MM.1S (cell line): ENCODE data around the gene NTRK3.

Source experiments
- DNase-seq: peaks from one replicate; pipeline ENCODE4 v3.0.0-alpha.2; 2015
- H2AFZ ChIP-seq: fragments of 300-600 bp; sonication (generic); 2 replicates; pipeline ENCODE4 v1.6.0; 2016; ENCODE audit warnings: antibody characterized with exemption, low read length
- H3F3A ChIP-seq: fragments of 300-600 bp; sonication (generic); 2 replicates; pipeline ENCODE4 v1.6.1; 2016; ENCODE audit warnings: mild to moderate bottlenecking, antibody characterized with exemption, low read length, moderate library complexity, mixed read lengths; ENCODE audit not compliant: insufficient read depth
- H3K27ac ChIP-seq: fragments of 300-600 bp; sonication (generic); 2 replicates; pipeline ENCODE4 v1.5.1; 2016; ENCODE audit warnings: mild to moderate bottlenecking, low read length
- H3K27me3 ChIP-seq: fragments of 300-600 bp; sonication (generic); replicated peaks from 2 replicates; pipeline ENCODE4 v1.6.0; 2016; ENCODE audit warnings: low read length; ENCODE audit not compliant: insufficient read depth
- H3K36me3 ChIP-seq: fragments of 300-600 bp; sonication (generic); replicated peaks from 2 replicates; pipeline ENCODE4 v1.6.1; 2016; ENCODE audit warnings: mild to moderate bottlenecking, low read length, mixed read lengths; ENCODE audit not compliant: insufficient read depth
- H3K4me1 ChIP-seq: fragments of 300-600 bp; sonication (generic); 2 replicates; pipeline ENCODE4 v1.6.1; 2016; ENCODE audit warnings: low read length, mixed read lengths
- H3K4me2 ChIP-seq: fragments of 300-600 bp; sonication (generic); 2 replicates; pipeline ENCODE4 v1.6.0; 2016; ENCODE audit warnings: low read depth, low read length
- H3K4me3 ChIP-seq: fragments of 300-600 bp; sonication (generic); 2 replicates; pipeline ENCODE4 v1.5.1; 2016; ENCODE audit warnings: low read length, mixed read lengths
- H3K79me2 ChIP-seq: fragments of 300-600 bp; sonication (generic); 2 replicates; pipeline ENCODE4 v1.6.1; 2016; ENCODE audit warnings: mixed run types, low read length, mixed read lengths
- H3K9ac ChIP-seq: fragments of 300-600 bp; sonication (generic); 2 replicates; pipeline ENCODE4 v1.6.1; 2016; ENCODE audit warnings: low read length, mixed read lengths
- H3K9me2 ChIP-seq: fragments of 300-600 bp; sonication (generic); replicated peaks from 2 replicates; pipeline ENCODE4 v1.6.1; 2016; ENCODE audit warnings: mild to moderate bottlenecking, low read length, mixed read lengths; ENCODE audit not compliant: insufficient read depth
- H3K9me3 ChIP-seq: fragments of 300-600 bp; sonication (generic); replicated peaks from 2 replicates; pipeline ENCODE4 v1.6.1; 2016; ENCODE audit warnings: mild to moderate bottlenecking, low read length, mixed read lengths; ENCODE audit not compliant: insufficient read depth
- H4K20me1 ChIP-seq: fragments of 300-600 bp; sonication (generic); 2 replicates; pipeline ENCODE4 v1.6.1; 2016; ENCODE audit warnings: mild to moderate bottlenecking, low read length, moderate library complexity, mixed read lengths; ENCODE audit not compliant: insufficient read depth
- CTCF ChIP-seq: fragments of 300-600 bp; sonication (generic); IDR thresholded peaks from 2 replicates; pipeline ENCODE4 v1.5.1; 2016; ENCODE audit warnings: antibody characterized with exemption, low read length, mixed read lengths
- EZH2 ChIP-seq: fragments of 300-600 bp; sonication (generic); optimal IDR thresholded peaks from 2 replicates; pipeline ENCODE3; 2017; ENCODE audit warnings: low read depth, mild to moderate bottlenecking, antibody characterized with exemption, low read length, mixed read lengths
- EZH2phosphoT487 ChIP-seq: fragments of 300-600 bp; sonication (generic); IDR thresholded peaks from 2 replicates; pipeline ENCODE4 v1.6.1; 2018; ENCODE audit warnings: antibody characterized with exemption, low read length

The NTRK3 gene

GRCh38 chr15:87955284-87955909 lies 301.1 kb downstream of the NTRK3 start:
- Histone ChIP-seq H3K9ac (no peak overlapping the region), H3K27ac (no peak overlapping the region), H3K36me3 (no peaks in the 10 kb centered on the region), H4K20me1 (no peaks in the 10 kb centered on the region), H2AFZ (no peak overlapping the region), H3K9me2 (no peaks in the 10 kb centered on the region), H3K4me3 (no peak overlapping the region), H3K27me3 (no peaks in the 10 kb centered on the region), H3K4me1 (no peaks in the 10 kb centered on the region), H3F3A (no peaks in the 10 kb centered on the region), H3K79me2 (no peaks in the 10 kb centered on the region), H3K9me3 (no peaks in the 10 kb centered on the region), H3K4me2 (no peak overlapping the region)
- no peak for TF ChIP-seq CTCF
- no peak for TF ChIP-seq EZH2phosphoT487
- DNase-seq = no peak

GRCh38 chr15:87954793-87955192 lies 301.7 kb downstream of the NTRK3 start:
- Histone ChIP-seq H3K4me3 (no peak overlapping the region), H3K27me3 (no peaks in the 10 kb centered on the region), H3K27ac (no peak overlapping the region), H4K20me1 (no peaks in the 10 kb centered on the region), H3K4me2 (no peak overlapping the region), H3K36me3 (no peaks in the 10 kb centered on the region), H3F3A (no peaks in the 10 kb centered on the region), H3K9ac (no peak overlapping the region), H3K9me3 (no peaks in the 10 kb centered on the region), H3K4me1 (no peaks in the 10 kb centered on the region), H2AFZ (no peak overlapping the region), H3K79me2 (no peaks in the 10 kb centered on the region), H3K9me2 (no peaks in the 10 kb centered on the region)
- no peak for TF ChIP-seq EZH2phosphoT487
- TF ChIP-seq CTCF = no peak
- no peak for TF ChIP-seq EZH2
- DNase-seq = no peak

- no peak overlapping the region for H3K27ac ChIP-seq
- H4K20me1 ChIP-seq = no peaks in the 10 kb centered on the region
- TF ChIP-seq EZH2phosphoT487 (no peak), CTCF (no peak), EZH2 (no peak)
- H3K4me2 ChIP-seq = no peak overlapping the region
- DNase-seq = no peak
- H3K9me2 ChIP-seq = no peaks in the 10 kb centered on the region
- H3K4me3 ChIP-seq = no peak overlapping the region
- no peaks in the 10 kb centered on the region for H3K79me2 ChIP-seq
- H2AFZ ChIP-seq = no peak overlapping the region
- H3F3A ChIP-seq = no peaks in the 10 kb centered on the region
- H3K9me3 ChIP-seq = no peaks in the 10 kb centered on the region
- no peaks in the 10 kb centered on the region for H3K27me3 ChIP-seq
- no peaks in the 10 kb centered on the region for H3K4me1 ChIP-seq
- no peak overlapping the region for H3K9ac ChIP-seq
- no peaks in the 10 kb centered on the region for H3K36me3 ChIP-seq
Measured at GRCh38 chr15:87952736-87953287, 303.7 kb downstream of the NTRK3 start.
